ENCODE data around the gene BCAS4.

DNA sequence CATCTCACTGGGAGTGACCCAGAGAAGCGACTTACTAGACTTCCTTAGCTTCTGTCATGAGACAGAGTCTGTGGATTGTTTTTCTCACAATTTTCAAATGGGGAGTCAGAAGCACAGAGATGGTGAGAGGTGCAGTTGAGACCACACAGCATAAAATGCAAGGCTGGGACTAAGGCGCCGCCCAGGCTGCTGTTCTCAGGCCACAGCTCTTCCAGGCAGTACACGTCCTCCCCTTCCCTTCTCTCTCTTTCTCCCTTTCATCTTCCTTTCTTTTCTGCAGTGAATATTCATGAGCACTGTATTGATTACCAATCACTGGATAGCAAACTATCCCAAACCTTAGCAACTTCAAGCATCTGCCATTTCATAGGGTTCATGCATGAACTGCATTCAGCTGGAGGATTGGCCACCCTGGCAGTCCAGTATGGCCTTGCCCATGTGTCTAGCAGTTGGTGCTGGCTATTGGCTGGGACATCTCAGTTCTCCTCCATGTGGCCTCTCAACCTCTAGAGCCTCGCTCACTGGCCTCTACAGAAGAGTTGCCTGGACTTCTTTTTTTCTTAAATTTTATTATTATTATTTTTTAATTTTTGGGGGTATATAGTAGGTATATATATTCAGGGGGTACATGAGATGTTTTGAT is 11.4 kb downstream of the BCAS4 start:
- TF ChIP-seq, protein P1, sequence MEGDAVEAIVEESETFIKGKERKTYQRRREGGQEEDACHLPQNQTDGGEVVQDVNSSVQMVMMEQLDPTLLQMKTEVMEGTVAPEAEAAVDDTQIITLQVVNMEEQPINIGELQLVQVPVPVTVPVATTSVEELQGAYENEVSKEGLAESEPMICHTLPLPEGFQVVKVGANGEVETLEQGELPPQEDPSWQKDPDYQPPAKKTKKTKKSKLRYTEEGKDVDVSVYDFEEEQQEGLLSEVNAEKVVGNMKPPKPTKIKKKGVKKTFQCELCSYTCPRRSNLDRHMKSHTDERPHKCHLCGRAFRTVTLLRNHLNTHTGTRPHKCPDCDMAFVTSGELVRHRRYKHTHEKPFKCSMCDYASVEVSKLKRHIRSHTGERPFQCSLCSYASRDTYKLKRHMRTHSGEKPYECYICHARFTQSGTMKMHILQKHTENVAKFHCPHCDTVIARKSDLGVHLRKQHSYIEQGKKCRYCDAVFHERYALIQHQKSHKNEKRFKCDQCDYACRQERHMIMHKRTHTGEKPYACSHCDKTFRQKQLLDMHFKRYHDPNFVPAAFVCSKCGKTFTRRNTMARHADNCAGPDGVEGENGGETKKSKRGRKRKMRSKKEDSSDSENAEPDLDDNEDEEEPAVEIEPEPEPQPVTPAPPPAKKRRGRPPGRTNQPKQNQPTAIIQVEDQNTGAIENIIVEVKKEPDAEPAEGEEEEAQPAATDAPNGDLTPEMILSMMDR (conservative IDR thresholded peaks at IDR 0.05) = no peak
- TF ChIP-seq ZFX (IDR thresholded peaks at IDR 0.05) = no peak
